HL-60 (cell line): ENCODE results near the gene COQ5.

Source experiments
- DNase-seq, 2 experiments: peaks; one replicate each; pipeline ENCODE4 v3.0.0-alpha.2; 2010 to 2020; ENCODE audit warnings: low read depth in 1 of 2, low spot score in 1 of 2
- H3K27ac ChIP-seq: fragments of 250-450 bp; sonication (Bioruptor Pico); replicated peaks from 2 replicates; pipeline ENCODE4 v1.5.1; 2020; ENCODE audit warnings: mild to moderate bottlenecking, moderate library complexity
- H3K27me3 ChIP-seq: fragments of 250-450 bp; sonication (Bioruptor Pico); 2 replicates; pipeline ENCODE4 v1.5.1; 2021; ENCODE audit warnings: mild to moderate bottlenecking, moderate library complexity; ENCODE audit not compliant: insufficient read depth, poor library complexity, severe bottlenecking
- H3K4me3 ChIP-seq: replicated peaks from 2 replicates; pipeline ENCODE4 v1.5.1; 2011; ENCODE audit warnings: mild to moderate bottlenecking, control low read depth, low read length; ENCODE audit not compliant: insufficient read depth
- GABPA ChIP-seq: IDR thresholded peaks from 2 replicates; pipeline ENCODE4 v1.6.1; 2012; ENCODE audit warnings: low read depth
- POLR2AphosphoS5 ChIP-seq: IDR thresholded peaks from 2 replicates; pipeline ENCODE4 v1.6.1; 2012; ENCODE audit warnings: low read depth
- SPI1 ChIP-seq: IDR thresholded peaks from 2 replicates; pipeline ENCODE4 v1.6.1; 2012; ENCODE audit warnings: low read depth, mild to moderate bottlenecking, borderline replicate concordance
- TF ChIP-seq, protein P1 (sequence below): IDR thresholded peaks from 2 replicates; pipeline ENCODE4 v1.6.1; 2012; ENCODE audit warnings: low read depth; ENCODE audit not compliant: insufficient replicate concordance
- TF ChIP-seq, protein P2 (sequence below): IDR thresholded peaks from one replicate; pipeline ENCODE4 v1.5.1; 2011; ENCODE audit warnings: low read length, control low read depth, inconsistent platforms; ENCODE audit not compliant: insufficient read depth

The COQ5 gene

DNA sequence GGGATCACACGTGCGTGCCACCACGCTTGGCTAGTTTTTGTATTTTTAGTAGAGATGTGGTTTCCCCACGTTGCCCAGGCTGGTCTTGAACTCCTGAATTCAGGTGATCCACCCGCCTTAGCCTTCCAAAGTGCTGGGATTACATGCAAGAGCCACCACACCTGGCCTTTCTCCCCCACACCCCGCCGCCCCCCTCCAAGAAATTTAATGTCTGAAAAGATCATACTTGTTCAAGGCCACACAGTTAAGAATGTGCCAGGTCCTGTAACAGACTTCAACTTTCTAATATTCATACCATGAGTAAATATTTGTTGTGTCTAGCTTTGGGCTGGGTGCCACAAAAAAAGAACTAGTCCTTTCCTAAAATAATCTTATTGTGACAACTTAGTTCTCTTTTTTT, 73.7 kb downstream of the COQ5 start:
- Histone ChIP-seq H3K4me3 (no peak overlapping the region), H3K27me3 (no peaks in the 10 kb centered on the region), H3K27ac (no peak overlapping the region)
- DNase-seq = no peak
- TF ChIP-seq SPI1 (no peak), POLR2AphosphoS5 (no peak), GABPA (no peak)
- TF ChIP-seq, protein P1, sequence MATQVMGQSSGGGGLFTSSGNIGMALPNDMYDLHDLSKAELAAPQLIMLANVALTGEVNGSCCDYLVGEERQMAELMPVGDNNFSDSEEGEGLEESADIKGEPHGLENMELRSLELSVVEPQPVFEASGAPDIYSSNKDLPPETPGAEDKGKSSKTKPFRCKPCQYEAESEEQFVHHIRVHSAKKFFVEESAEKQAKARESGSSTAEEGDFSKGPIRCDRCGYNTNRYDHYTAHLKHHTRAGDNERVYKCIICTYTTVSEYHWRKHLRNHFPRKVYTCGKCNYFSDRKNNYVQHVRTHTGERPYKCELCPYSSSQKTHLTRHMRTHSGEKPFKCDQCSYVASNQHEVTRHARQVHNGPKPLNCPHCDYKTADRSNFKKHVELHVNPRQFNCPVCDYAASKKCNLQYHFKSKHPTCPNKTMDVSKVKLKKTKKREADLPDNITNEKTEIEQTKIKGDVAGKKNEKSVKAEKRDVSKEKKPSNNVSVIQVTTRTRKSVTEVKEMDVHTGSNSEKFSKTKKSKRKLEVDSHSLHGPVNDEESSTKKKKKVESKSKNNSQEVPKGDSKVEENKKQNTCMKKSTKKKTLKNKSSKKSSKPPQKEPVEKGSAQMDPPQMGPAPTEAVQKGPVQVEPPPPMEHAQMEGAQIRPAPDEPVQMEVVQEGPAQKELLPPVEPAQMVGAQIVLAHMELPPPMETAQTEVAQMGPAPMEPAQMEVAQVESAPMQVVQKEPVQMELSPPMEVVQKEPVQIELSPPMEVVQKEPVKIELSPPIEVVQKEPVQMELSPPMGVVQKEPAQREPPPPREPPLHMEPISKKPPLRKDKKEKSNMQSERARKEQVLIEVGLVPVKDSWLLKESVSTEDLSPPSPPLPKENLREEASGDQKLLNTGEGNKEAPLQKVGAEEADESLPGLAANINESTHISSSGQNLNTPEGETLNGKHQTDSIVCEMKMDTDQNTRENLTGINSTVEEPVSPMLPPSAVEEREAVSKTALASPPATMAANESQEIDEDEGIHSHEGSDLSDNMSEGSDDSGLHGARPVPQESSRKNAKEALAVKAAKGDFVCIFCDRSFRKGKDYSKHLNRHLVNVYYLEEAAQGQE = no peak
- TF ChIP-seq, protein P2, sequence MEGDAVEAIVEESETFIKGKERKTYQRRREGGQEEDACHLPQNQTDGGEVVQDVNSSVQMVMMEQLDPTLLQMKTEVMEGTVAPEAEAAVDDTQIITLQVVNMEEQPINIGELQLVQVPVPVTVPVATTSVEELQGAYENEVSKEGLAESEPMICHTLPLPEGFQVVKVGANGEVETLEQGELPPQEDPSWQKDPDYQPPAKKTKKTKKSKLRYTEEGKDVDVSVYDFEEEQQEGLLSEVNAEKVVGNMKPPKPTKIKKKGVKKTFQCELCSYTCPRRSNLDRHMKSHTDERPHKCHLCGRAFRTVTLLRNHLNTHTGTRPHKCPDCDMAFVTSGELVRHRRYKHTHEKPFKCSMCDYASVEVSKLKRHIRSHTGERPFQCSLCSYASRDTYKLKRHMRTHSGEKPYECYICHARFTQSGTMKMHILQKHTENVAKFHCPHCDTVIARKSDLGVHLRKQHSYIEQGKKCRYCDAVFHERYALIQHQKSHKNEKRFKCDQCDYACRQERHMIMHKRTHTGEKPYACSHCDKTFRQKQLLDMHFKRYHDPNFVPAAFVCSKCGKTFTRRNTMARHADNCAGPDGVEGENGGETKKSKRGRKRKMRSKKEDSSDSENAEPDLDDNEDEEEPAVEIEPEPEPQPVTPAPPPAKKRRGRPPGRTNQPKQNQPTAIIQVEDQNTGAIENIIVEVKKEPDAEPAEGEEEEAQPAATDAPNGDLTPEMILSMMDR = no peak

DNA sequence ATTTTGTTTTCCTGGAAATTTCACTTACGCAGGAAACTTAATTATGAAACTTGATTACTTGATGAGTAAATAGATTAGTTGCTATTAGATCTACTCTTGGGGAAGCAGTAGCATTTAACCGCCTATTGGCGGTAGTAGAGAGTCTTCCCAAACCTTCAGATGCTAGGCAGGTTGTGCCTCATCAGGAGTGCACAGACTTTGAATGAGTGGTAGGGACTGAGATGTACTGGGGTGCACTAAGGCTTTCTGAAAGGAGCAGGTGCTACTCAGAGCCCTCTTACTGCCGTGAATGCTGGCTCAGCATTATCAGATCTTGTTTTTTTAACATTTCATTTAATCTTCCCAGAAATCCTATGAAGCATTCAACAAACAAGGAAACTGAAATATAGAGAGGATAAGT, 75.0 kb downstream of the COQ5 start:
- TF ChIP-seq SPI1 = no peak
- TF ChIP-seq, protein P2 = peak; percentile 87
- no peak for TF ChIP-seq GABPA
- no peak for TF ChIP-seq POLR2AphosphoS5
- H3K27me3 ChIP-seq = no peaks in the 10 kb centered on the region
- DNase-seq = peak in 1 of 2 experiments; percentile 28
- H3K27ac ChIP-seq = no peak overlapping the region
- H3K4me3 ChIP-seq = no peak overlapping the region
